Neural cell (in vitro differentiated cells): ENCODE data around the gene C14orf132.

Source experiments
- CTCF ChIP-seq: fragments of 450-650 bp; IDR thresholded peaks from 2 replicates; pipeline ENCODE4 v1.5.1; 2014; ENCODE audit warnings: antibody characterized with exemption, mild to moderate bottlenecking, moderate library complexity; ENCODE audit not compliant: poor library complexity, severe bottlenecking
- EP300 ChIP-seq: fragments of 450-650 bp; conservative IDR thresholded peaks from 2 replicates; pipeline ENCODE4 v1.6.1; 2014; ENCODE audit warnings: antibody characterized with exemption, mild to moderate bottlenecking, moderate library complexity; ENCODE audit not compliant: poor library complexity, severe bottlenecking
- EZH2 ChIP-seq: fragments of 200-600, 300-800 bp; shearing (Covaris generic), sonication (generic); IDR thresholded peaks from 2 replicates; pipeline ENCODE4 v1.6.1; 2014; ENCODE audit warnings: antibody characterized with exemption, low read length, borderline replicate concordance, mild to moderate bottlenecking; ENCODE audit not compliant: insufficient read depth, poor library complexity, severe bottlenecking
- MXI1 ChIP-seq: fragments of 450-650 bp; conservative IDR thresholded peaks from 2 replicates; pipeline ENCODE4 v1.6.1; 2014; ENCODE audit warnings: antibody characterized with exemption, mild to moderate bottlenecking; ENCODE audit not compliant: poor library complexity, severe bottlenecking
- POLR2AphosphoS5 ChIP-seq: IDR thresholded peaks from 2 replicates; pipeline ENCODE4 v1.6.1; 2012
- REST ChIP-seq: IDR thresholded peaks from 2 replicates; pipeline ENCODE4 v1.6.1; 2012; ENCODE audit warnings: borderline replicate concordance
- SMC3 ChIP-seq: fragments of 450-650 bp; conservative IDR thresholded peaks from 2 replicates; pipeline ENCODE4 v1.6.1; 2014; ENCODE audit warnings: antibody characterized with exemption, mild to moderate bottlenecking, moderate library complexity; ENCODE audit not compliant: poor library complexity
- TAF1 ChIP-seq: IDR thresholded peaks from 2 replicates; pipeline ENCODE4 v1.6.1; 2012; ENCODE audit warnings: low read depth

GRCh38 chr14:96080571-96080970 is 41.4 kb downstream of the C14orf132 start:
- no peak for TF ChIP-seq CTCF
- no peak for TF ChIP-seq EZH2
- no peak for TF ChIP-seq MXI1
- no peak for TF ChIP-seq TAF1
- TF ChIP-seq SMC3 = no peak
- TF ChIP-seq POLR2AphosphoS5 = no peak
- no peak for TF ChIP-seq EP300
- no peak for TF ChIP-seq REST
